Measurements from ENCODE around the gene DENND2D. TPM values are rescaled to one million over a fixed set of nuclear protein-coding genes. Genes with fewer than 3 reads are reported as not detected.

Gene DENND2D
- total and polyA plus RNA-seq, 10 of the 15 experiments (the other 5 are each of a cell fraction or from before 2014, with no cell fraction given): 149 to 375 (median 172) TPM

DNA sequence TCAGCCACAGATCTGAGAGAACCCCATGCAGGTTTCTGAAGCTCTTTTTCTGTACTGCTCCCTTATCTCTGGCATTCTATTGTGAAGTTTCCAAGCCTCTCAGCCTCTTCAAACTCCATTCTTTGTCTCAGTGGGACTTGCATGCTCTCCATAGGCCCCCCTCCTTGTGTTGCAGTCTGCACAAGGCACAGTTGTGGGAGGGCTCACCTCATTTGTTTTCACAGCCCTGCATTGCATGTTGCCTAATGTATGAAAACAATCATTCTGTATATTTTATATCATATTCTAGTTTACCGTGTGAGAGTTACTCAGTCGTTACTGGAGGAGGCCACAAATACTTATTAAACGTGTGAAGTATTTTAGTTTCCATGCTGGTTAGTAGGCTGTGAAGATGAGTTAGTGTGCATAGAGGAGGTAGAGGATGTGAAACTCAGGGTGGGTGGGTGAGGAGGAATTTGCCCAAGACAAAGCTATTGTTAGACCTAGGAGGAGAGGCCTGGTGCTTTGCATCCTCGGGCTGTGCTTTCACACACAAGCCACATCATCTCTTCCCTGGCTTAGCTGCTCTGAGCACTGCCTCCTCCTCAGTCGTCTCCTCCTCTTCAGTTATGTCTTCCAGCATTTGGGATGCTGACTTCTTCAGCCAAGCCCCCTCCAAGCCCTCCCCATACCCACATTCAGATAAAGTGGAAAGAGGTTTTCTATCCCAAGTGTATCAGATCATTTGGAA, 19.3 kb upstream of the DENND2D start (continued):
- TF ChIP-seq, protein P1, sequence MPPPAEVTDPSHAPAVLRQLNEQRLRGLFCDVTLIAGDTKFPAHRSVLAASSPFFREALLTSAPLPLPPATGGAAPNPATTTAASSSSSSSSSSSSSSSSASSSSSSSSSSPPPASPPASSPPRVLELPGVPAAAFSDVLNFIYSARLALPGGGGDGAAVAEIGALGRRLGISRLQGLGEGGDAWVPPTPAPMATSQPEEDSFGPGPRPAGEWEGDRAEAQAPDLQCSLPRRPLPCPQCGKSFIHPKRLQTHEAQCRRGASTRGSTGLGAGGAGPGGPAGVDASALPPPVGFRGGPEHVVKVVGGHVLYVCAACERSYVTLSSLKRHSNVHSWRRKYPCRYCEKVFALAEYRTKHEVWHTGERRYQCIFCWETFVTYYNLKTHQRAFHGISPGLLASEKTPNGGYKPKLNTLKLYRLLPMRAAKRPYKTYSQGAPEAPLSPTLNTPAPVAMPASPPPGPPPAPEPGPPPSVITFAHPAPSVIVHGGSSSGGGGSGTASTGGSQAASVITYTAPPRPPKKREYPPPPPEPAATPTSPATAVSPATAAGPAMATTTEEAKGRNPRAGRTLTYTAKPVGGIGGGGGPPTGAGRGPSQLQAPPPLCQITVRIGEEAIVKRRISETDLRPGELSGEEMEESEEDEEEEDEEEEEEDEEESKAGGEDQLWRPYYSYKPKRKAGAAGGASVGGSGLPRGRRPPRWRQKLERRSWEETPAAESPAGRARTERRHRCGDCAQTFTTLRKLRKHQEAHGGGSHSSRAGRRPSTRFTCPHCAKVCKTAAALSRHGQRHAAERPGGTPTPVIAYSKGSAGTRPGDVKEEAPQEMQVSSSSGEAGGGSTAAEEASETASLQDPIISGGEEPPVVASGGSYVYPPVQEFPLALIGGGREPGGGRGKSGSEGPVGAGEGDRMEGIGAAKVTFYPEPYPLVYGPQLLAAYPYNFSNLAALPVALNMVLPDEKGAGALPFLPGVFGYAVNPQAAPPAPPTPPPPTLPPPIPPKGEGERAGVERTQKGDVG (CRISPR knock-in tag; IDR thresholded peaks at IDR 0.05): no peak
- TF ChIP-seq STAT1 (conservative IDR thresholded peaks at IDR 0.05): no peak
- peak; percentile 44; the same call in 1 of the 2 replicates for TF ChIP-seq JUNB (IDR thresholded peaks at IDR 0.05)
- peak; percentile 9 for TF ChIP-seq SIX5 (IDR thresholded peaks at IDR 0.05; ENCODE audit: low read depth, low read length, severe bottlenecking)
- TF ChIP-seq, protein P2, sequence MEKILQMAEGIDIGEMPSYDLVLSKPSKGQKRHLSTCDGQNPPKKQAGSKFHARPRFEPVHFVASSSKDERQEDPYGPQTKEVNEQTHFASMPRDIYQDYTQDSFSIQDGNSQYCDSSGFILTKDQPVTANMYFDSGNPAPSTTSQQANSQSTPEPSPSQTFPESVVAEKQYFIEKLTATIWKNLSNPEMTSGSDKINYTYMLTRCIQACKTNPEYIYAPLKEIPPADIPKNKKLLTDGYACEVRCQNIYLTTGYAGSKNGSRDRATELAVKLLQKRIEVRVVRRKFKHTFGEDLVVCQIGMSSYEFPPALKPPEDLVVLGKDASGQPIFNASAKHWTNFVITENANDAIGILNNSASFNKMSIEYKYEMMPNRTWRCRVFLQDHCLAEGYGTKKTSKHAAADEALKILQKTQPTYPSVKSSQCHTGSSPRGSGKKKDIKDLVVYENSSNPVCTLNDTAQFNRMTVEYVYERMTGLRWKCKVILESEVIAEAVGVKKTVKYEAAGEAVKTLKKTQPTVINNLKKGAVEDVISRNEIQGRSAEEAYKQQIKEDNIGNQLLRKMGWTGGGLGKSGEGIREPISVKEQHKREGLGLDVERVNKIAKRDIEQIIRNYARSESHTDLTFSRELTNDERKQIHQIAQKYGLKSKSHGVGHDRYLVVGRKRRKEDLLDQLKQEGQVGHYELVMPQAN (conservative IDR thresholded peaks at IDR 0.05): no peak
- TF ChIP-seq WRNIP1 (IDR thresholded peaks at IDR 0.05; ENCODE audit: borderline replicate concordance, low read depth, low read length): no peak
- TF ChIP-seq NFIC (IDR thresholded peaks at IDR 0.05; ENCODE audit: low read depth, low read length): no peak
- TF ChIP-seq SREBF2 (IDR thresholded peaks at IDR 0.05; ENCODE audit: low read length): no peak
- peak; percentile 88 for TF ChIP-seq CHD2 (IDR thresholded peaks at IDR 0.05; ENCODE audit: borderline replicate concordance, low read depth, low read length)
- TF ChIP-seq FOXK2 (IDR thresholded peaks at IDR 0.05): no peak
- TF ChIP-seq JUND (IDR thresholded peaks at IDR 0.05; ENCODE audit: low read depth, low read length): no peak; the same call in 1 of the 2 replicates
- TF ChIP-seq, protein P3, sequence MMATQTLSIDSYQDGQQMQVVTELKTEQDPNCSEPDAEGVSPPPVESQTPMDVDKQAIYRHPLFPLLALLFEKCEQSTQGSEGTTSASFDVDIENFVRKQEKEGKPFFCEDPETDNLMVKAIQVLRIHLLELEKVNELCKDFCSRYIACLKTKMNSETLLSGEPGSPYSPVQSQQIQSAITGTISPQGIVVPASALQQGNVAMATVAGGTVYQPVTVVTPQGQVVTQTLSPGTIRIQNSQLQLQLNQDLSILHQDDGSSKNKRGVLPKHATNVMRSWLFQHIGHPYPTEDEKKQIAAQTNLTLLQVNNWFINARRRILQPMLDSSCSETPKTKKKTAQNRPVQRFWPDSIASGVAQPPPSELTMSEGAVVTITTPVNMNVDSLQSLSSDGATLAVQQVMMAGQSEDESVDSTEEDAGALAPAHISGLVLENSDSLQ (IDR thresholded peaks at IDR 0.05): 0 out of 2 replicates have a peak, but pooled peaks have one; percentile 8
- TF ChIP-seq, protein P4, sequence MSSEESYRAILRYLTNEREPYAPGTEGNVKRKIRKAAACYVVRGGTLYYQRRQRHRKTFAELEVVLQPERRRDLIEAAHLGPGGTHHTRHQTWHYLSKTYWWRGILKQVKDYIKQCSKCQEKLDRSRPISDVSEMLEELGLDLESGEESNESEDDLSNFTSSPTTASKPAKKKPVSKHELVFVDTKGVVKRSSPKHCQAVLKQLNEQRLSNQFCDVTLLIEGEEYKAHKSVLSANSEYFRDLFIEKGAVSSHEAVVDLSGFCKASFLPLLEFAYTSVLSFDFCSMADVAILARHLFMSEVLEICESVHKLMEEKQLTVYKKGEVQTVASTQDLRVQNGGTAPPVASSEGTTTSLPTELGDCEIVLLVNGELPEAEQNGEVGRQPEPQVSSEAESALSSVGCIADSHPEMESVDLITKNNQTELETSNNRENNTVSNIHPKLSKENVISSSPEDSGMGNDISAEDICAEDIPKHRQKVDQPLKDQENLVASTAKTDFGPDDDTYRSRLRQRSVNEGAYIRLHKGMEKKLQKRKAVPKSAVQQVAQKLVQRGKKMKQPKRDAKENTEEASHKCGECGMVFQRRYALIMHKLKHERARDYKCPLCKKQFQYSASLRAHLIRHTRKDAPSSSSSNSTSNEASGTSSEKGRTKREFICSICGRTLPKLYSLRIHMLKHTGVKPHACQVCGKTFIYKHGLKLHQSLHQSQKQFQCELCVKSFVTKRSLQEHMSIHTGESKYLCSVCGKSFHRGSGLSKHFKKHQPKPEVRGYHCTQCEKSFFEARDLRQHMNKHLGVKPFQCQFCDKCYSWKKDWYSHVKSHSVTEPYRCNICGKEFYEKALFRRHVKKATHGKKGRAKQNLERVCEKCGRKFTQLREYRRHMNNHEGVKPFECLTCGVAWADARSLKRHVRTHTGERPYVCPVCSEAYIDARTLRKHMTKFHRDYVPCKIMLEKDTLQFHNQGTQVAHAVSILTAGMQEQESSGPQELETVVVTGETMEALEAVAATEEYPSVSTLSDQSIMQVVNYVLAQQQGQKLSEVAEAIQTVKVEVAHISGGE (CRISPR knock-in tag; IDR thresholded peaks at IDR 0.05): no peak
- no peak for TF ChIP-seq BMI1 (IDR thresholded peaks at IDR 0.05; ENCODE audit: borderline replicate concordance)
- TF ChIP-seq RCOR1 (conservative IDR thresholded peaks at IDR 0.05; ENCODE audit: low read depth, low read length): peak; percentile 36; the same call in 1 of the 2 replicates
- TF ChIP-seq, protein P5, sequence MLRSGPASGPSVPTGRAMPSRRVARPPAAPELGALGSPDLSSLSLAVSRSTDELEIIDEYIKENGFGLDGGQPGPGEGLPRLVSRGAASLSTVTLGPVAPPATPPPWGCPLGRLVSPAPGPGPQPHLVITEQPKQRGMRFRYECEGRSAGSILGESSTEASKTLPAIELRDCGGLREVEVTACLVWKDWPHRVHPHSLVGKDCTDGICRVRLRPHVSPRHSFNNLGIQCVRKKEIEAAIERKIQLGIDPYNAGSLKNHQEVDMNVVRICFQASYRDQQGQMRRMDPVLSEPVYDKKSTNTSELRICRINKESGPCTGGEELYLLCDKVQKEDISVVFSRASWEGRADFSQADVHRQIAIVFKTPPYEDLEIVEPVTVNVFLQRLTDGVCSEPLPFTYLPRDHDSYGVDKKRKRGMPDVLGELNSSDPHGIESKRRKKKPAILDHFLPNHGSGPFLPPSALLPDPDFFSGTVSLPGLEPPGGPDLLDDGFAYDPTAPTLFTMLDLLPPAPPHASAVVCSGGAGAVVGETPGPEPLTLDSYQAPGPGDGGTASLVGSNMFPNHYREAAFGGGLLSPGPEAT (IDR thresholded peaks at IDR 0.05; ENCODE audit: low read depth): peak; percentile 95
